Astrocyte (in vitro differentiated cells and primary cell): Measurements from ENCODE around the gene ALX1. TPM values are rescaled to one million over a fixed set of nuclear protein-coding genes. Genes with fewer than 3 reads are reported as not detected.

Experiments
- DNase-seq: peaks from one replicate; pipeline ENCODE4 v3.0.0-alpha.2; 2010; ENCODE audit warnings: low read depth
- FAIRE-seq: peaks from 2 replicates; lab custom pipeline; 2011; peaks lifted over from hg19 to GRCh38; lab: Jason Lieb, UNC
- H2AFZ ChIP-seq: 2 replicates; pipeline ENCODE4 v1.6.0; 2012; ENCODE audit warnings: low read depth, low read length, inconsistent platforms
- H3K27ac ChIP-seq: 2 replicates; pipeline ENCODE4 v1.5.1; 2011; ENCODE audit warnings: low read depth, low read length, inconsistent platforms
- H3K27me3 ChIP-seq: 2 replicates; pipeline ENCODE4 v1.6.0; 2011; ENCODE audit warnings: low read length, inconsistent platforms; ENCODE audit not compliant: insufficient read depth
- H3K36me3 ChIP-seq: 2 replicates; pipeline ENCODE4 v1.5.1; 2011; ENCODE audit warnings: low read length, inconsistent platforms; ENCODE audit not compliant: insufficient read depth
- H3K4me1 ChIP-seq: 2 replicates; pipeline ENCODE4 v1.5.1; 2011; ENCODE audit warnings: low read length, inconsistent platforms; ENCODE audit not compliant: insufficient read depth
- H3K4me2 ChIP-seq: 2 replicates; pipeline ENCODE4 v1.6.0; 2012; ENCODE audit warnings: low read length, inconsistent platforms
- H3K4me3 ChIP-seq: 2 replicates; pipeline ENCODE4 v1.5.1; 2011; ENCODE audit warnings: low read depth, mild to moderate bottlenecking, low read length, inconsistent platforms; ENCODE audit not compliant: insufficient read depth
- H3K79me2 ChIP-seq: 2 replicates; pipeline ENCODE4 v1.6.0; 2012; ENCODE audit warnings: mild to moderate bottlenecking, low read length, inconsistent platforms; ENCODE audit not compliant: insufficient read depth
- H3K9ac ChIP-seq: 2 replicates; pipeline ENCODE4 v1.6.0; 2012; ENCODE audit warnings: mild to moderate bottlenecking, low read length, inconsistent platforms
- H3K9me3 ChIP-seq: 2 replicates; pipeline ENCODE4 v1.5.1; 2012; ENCODE audit warnings: low read depth, mild to moderate bottlenecking, low read length, inconsistent platforms; ENCODE audit not compliant: insufficient read depth
- H4K20me1 ChIP-seq: 2 replicates; pipeline ENCODE4 v1.6.0; 2012; ENCODE audit warnings: low read length, inconsistent platforms; ENCODE audit not compliant: insufficient read depth
- H3K27ac Mint-ChIP-seq: one replicate; pipeline ENCODE4 v1.8.0; 2021; ENCODE audit warnings: mild to moderate bottlenecking, mixed read lengths; ENCODE audit not compliant: unreplicated experiment
- H3K27me3 Mint-ChIP-seq: one replicate; pipeline ENCODE4 v1.8.0; 2021; ENCODE audit warnings: low read depth, mixed read lengths; ENCODE audit not compliant: unreplicated experiment
- H3K36me3 Mint-ChIP-seq: one replicate; pipeline ENCODE4 v1.8.0; 2021; ENCODE audit warnings: low read depth, mixed read lengths; ENCODE audit not compliant: unreplicated experiment
- H3K4me1 Mint-ChIP-seq: one replicate; pipeline ENCODE4 v1.8.0; 2021; ENCODE audit warnings: low read depth, mixed read lengths; ENCODE audit not compliant: unreplicated experiment
- H3K4me3 Mint-ChIP-seq: one replicate; pipeline ENCODE4 v1.8.0; 2021; ENCODE audit warnings: mild to moderate bottlenecking, moderate library complexity, mixed read lengths; ENCODE audit not compliant: unreplicated experiment
- H3K9me3 Mint-ChIP-seq: one replicate; pipeline ENCODE4 v1.8.0; 2021; ENCODE audit warnings: mild to moderate bottlenecking, mixed read lengths; ENCODE audit not compliant: unreplicated experiment
- EZH2 ChIP-seq: IDR thresholded peaks from 2 replicates; pipeline ENCODE4 v1.6.1; 2012; ENCODE audit warnings: mild to moderate bottlenecking, low read length, inconsistent platforms; ENCODE audit not compliant: insufficient read depth
- total RNA-seq: library from RNA; stranded (reverse); gene quantifications from 2 replicates; pipeline ENCODE4 v1.2.1, GENCODE V29; 2021
- TF ChIP-seq, protein P1 (sequence below): IDR thresholded peaks from 2 replicates; pipeline ENCODE4 v1.5.1; 2011; ENCODE audit warnings: low read depth, mild to moderate bottlenecking, inconsistent platforms, low read length, moderate library complexity; ENCODE audit not compliant: insufficient read depth

ALX1 gene
- total RNA-seq, 1 donor from 2014 or later: 1.4 TPM

DNA sequence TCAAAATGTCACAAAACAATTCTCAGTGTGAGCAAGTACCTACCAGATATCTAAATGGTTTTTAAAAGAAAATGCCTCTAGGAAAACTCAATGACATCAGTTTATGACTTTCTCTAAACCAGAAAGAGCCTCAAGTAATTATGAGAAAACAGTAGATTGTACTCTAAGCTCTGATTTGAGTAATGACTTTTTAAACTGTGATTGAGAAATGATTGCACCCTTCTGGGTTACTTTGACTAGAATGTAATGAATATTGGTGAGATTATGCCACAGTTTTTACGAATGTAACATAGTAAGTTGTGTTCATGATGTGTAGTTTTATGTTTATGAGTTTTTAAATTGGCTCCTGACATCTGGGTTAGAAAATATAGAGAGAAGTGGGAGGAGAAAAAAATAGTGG lies 68.8 kb downstream of the ALX1 start:
- H3K4me1 Mint-ChIP-seq: no peaks in the 10 kb centered on the region
- H3K4me1 ChIP-seq: no peaks in the 10 kb centered on the region
- H2AFZ ChIP-seq: no peak overlapping the region
- no peaks in the 10 kb centered on the region for H3K27me3 ChIP-seq
- no peak overlapping the region for H3K4me3 ChIP-seq
- H3K27ac ChIP-seq: no peak overlapping the region
- no peaks in the 10 kb centered on the region for H3K9me3 ChIP-seq
- H3K79me2 ChIP-seq: no peaks in the 10 kb centered on the region
- DNase-seq (no peak), FAIRE-seq (no peak)
- no peak overlapping the region for H3K9ac ChIP-seq
- no peak for TF ChIP-seq EZH2
- TF ChIP-seq, protein P1, sequence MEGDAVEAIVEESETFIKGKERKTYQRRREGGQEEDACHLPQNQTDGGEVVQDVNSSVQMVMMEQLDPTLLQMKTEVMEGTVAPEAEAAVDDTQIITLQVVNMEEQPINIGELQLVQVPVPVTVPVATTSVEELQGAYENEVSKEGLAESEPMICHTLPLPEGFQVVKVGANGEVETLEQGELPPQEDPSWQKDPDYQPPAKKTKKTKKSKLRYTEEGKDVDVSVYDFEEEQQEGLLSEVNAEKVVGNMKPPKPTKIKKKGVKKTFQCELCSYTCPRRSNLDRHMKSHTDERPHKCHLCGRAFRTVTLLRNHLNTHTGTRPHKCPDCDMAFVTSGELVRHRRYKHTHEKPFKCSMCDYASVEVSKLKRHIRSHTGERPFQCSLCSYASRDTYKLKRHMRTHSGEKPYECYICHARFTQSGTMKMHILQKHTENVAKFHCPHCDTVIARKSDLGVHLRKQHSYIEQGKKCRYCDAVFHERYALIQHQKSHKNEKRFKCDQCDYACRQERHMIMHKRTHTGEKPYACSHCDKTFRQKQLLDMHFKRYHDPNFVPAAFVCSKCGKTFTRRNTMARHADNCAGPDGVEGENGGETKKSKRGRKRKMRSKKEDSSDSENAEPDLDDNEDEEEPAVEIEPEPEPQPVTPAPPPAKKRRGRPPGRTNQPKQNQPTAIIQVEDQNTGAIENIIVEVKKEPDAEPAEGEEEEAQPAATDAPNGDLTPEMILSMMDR: no peak
- H3K27ac Mint-ChIP-seq: no peak overlapping the region
- no peak overlapping the region for H3K4me3 Mint-ChIP-seq
- no peak overlapping the region for H3K4me2 ChIP-seq
- no peaks in the 10 kb centered on the region for H3K36me3 ChIP-seq
- no peaks in the 10 kb centered on the region for H3K36me3 Mint-ChIP-seq
- no peaks in the 10 kb centered on the region for H3K27me3 Mint-ChIP-seq
- no peaks in the 10 kb centered on the region for H3K9me3 Mint-ChIP-seq
- no peaks in the 10 kb centered on the region for H4K20me1 ChIP-seq

DNA sequence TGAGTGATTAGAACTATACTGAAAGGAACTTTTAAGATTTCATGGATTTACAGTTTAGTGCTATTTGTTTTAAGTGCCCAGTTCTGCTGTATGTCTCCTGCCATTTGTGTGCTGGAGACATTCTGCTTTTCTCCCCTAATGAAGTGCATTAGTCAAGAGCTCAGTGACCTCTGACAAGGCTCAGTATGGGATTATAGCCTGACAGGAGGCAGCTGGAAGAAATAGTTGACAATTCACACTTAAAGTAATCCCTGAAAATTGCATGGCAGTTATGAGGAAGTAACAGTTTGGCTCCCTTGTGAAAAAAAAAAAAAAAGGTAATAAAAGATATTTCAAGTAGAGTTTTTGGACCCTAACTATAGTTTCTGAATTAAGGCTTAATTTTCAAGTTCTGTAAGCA lies 70.3 kb downstream of the ALX1 start:
- Mint-ChIP-seq H3K27me3 (no peaks in the 10 kb centered on the region), H3K4me3 (no peak overlapping the region), H3K4me1 (no peaks in the 10 kb centered on the region), H3K9me3 (no peaks in the 10 kb centered on the region), H3K27ac (no peak overlapping the region), H3K36me3 (no peaks in the 10 kb centered on the region)
- H3K36me3 ChIP-seq: no peaks in the 10 kb centered on the region
- H3K9me3 ChIP-seq: no peaks in the 10 kb centered on the region
- no peak overlapping the region for H3K4me3 ChIP-seq
- H3K27me3 ChIP-seq: no peaks in the 10 kb centered on the region
- H3K9ac ChIP-seq: no peak overlapping the region
- no peaks in the 10 kb centered on the region for H4K20me1 ChIP-seq
- DNase-seq: no peak
- TF ChIP-seq EZH2: no peak
- TF ChIP-seq, protein P1: no peak
- H3K79me2 ChIP-seq: no peaks in the 10 kb centered on the region
- FAIRE-seq: no peak
- H3K4me1 ChIP-seq: no peaks in the 10 kb centered on the region
- H2AFZ ChIP-seq: no peak overlapping the region
- no peak overlapping the region for H3K4me2 ChIP-seq
- H3K27ac ChIP-seq: no peak overlapping the region

Other genes starting within 250 kb of the ALX1 start
- not detected in 2 replicates for gene TSPAN19, start 243.9 kb upstream of the ALX1 start, total RNA-seq
- 1.5 and 1.9 TPM in 2 replicates for gene LRRIQ1, start 243.9 kb upstream of the ALX1 start, total RNA-seq